Activated naive CD4-positive, alpha-beta T cell treated with anti-CD3 and anti-CD28 coated beads, Interleukin-2, amount 50 U/mL, for 16 hours (primary cell): Measurements from ENCODE around the gene AIG1.

Experiments used
- DNase-seq: peaks from one replicate; pipeline ENCODE4 v3.0.0-alpha.2; 2020

Gene AIG1

GRCh38 chr6:143130928-143131327, 70.2 kb downstream of the AIG1 start:
- no peak for DNase-seq

GRCh38 chr6:143135325-143135724, 74.6 kb downstream of the AIG1 start:
- DNase-seq: no peak

- no peak for DNase-seq
These were observed 75.3 kb downstream of the AIG1 start for GRCh38 chr6:143135797-143136561.

GRCh38 chr6:143136647-143137046, 76.0 kb downstream of the AIG1 start:
- no peak for DNase-seq

- DNase-seq: peak; percentile 37
These were observed 78.6 kb downstream of the AIG1 start for GRCh38 chr6:143139239-143139784.

- DNase-seq: peak; percentile 65
These were observed 79.2 kb downstream of the AIG1 start for GRCh38 chr6:143139884-143140283.

GRCh38 chr6:143140767-143141166, 80.1 kb downstream of the AIG1 start:
- no peak for DNase-seq

GRCh38 chr6:143141442-143141841, 80.8 kb downstream of the AIG1 start:
- DNase-seq: no peak

- no peak for DNase-seq
These were observed 85.6 kb downstream of the AIG1 start for GRCh38 chr6:143146186-143146851.

- no peak for DNase-seq
These were observed 89.1 kb downstream of the AIG1 start for GRCh38 chr6:143149771-143150170.

GRCh38 chr6:143150281-143150680, 89.6 kb downstream of the AIG1 start:
- DNase-seq: no peak

- no peak for DNase-seq
These were observed 90.7 kb downstream of the AIG1 start for GRCh38 chr6:143151381-143151780.

- DNase-seq: no peak
These were observed 95.0 kb downstream of the AIG1 start for GRCh38 chr6:143155681-143156080.

- DNase-seq: no peak
These were observed 96.4 kb downstream of the AIG1 start for GRCh38 chr6:143157131-143157530.

- no peak for DNase-seq
These were observed 97.5 kb downstream of the AIG1 start for GRCh38 chr6:143158113-143158581.

GRCh38 chr6:143159001-143159400, 98.3 kb downstream of the AIG1 start:
- DNase-seq: no peak

- no peak for DNase-seq
These were observed 99.3 kb downstream of the AIG1 start for GRCh38 chr6:143160015-143160414.

- no peak for DNase-seq
These were observed 99.9 kb downstream of the AIG1 start for GRCh38 chr6:143160439-143161220.

GRCh38 chr6:143163621-143164020, 102.9 kb downstream of the AIG1 start:
- no peak for DNase-seq

GRCh38 chr6:143164565-143165105, 103.9 kb downstream of the AIG1 start:
- no peak for DNase-seq

GRCh38 chr6:143165315-143165855, 104.7 kb downstream of the AIG1 start:
- no peak for DNase-seq

GRCh38 chr6:143166247-143166695, 105.6 kb downstream of the AIG1 start:
- DNase-seq: no peak

GRCh38 chr6:143167224-143167623, 106.5 kb downstream of the AIG1 start:
- DNase-seq: no peak
